Panc1 (cell line): ENCODE data around the gene DAPK2. TPM values are rescaled to one million over a fixed set of nuclear protein-coding genes. Genes with fewer than 3 reads are reported as not detected.

Experiments used
- ATAC-seq: fragments of 200-7000 bp; cut with Tn5 transposase; 2 replicates; pipeline ENCODE4 v1.9.1; 2020; ENCODE audit warnings: mild to moderate bottlenecking, moderate library complexity
- BruUV-seq: library from RNA; stranded (reverse); fragments of 400-500 nt; replicated peaks from 2 replicates; lab custom pipeline; 2021; lab: Mats Ljungman, UMichigan
- CTCF ChIA-PET: fragments of 300-600 bp; sonication (Branson Sonifier 250); formaldehyde crosslinking; loops from one replicate; lab custom pipeline; 2022; ENCODE audit warnings: antibody characterized with exemption; lab: Charles Lee
- POLR2A ChIA-PET: fragments of 300-600 bp; sonication (Branson Sonifier 250); formaldehyde crosslinking; loops from one replicate; lab custom pipeline; 2022; ENCODE audit warnings: antibody characterized with exemption; lab: Charles Lee
- DNase-seq: peaks from one replicate; pipeline ENCODE4 v3.0.0-alpha.2; 2010; ENCODE audit warnings: low read depth, low spot score
- H3K27ac ChIP-seq: 2 replicates; pipeline ENCODE4 v1.5.1; 2011; ENCODE audit warnings: mild to moderate bottlenecking, low read length, inconsistent platforms
- H3K27me3 ChIP-seq: fragments of 200-500 bp; sonication (Bioruptor generic); 2 replicates; pipeline ENCODE4 v1.6.0; 2014; ENCODE audit warnings: low read length, inconsistent platforms; ENCODE audit not compliant: control insufficient read depth, insufficient read depth
- H3K36me3 ChIP-seq: fragments of 200-500 bp; sonication (Bioruptor generic); 2 replicates; pipeline ENCODE4 v1.5.1; 2014; ENCODE audit warnings: inconsistent platforms, mild to moderate bottlenecking, low read length, moderate library complexity; ENCODE audit not compliant: control insufficient read depth, insufficient read depth
- H3K4me1 ChIP-seq: 2 replicates; pipeline ENCODE4 v1.5.1; 2011; ENCODE audit warnings: inconsistent platforms, mild to moderate bottlenecking, low read length, moderate library complexity; ENCODE audit not compliant: control insufficient read depth, insufficient read depth
- H3K4me3 ChIP-seq, 2 experiments: 2 replicates each; pipeline ENCODE4 v1.5.1; 2011 to 2012; ENCODE audit warnings: low read depth in 2 of 2, low read length in 2 of 2, mild to moderate bottlenecking in 2 of 2, inconsistent platforms in 1 of 2, moderate library complexity in 1 of 2
- H3K9me3 ChIP-seq: fragments of 200-500 bp; sonication (Bioruptor generic); 2 replicates; pipeline ENCODE4 v1.5.1; 2014; ENCODE audit warnings: low read depth, mild to moderate bottlenecking, inconsistent platforms, low read length, moderate library complexity; ENCODE audit not compliant: control insufficient read depth, insufficient read depth
- POLR2AphosphoS5 ChIP-seq: IDR thresholded peaks from 2 replicates; pipeline ENCODE4 v1.6.1; 2012; ENCODE audit warnings: mild to moderate bottlenecking, low read depth, low read length, moderate library complexity
- REST ChIP-seq, 2 experiments: IDR thresholded peaks; 2 replicates each; pipeline ENCODE4 v1.6.1; 2011 to 2012; ENCODE audit warnings: low read depth in 2 of 2, control low read depth in 1 of 2, low read length in 1 of 2, mild to moderate bottlenecking in 1 of 2, moderate library complexity in 1 of 2; ENCODE audit not compliant: insufficient read depth in 1 of 2
- SIN3A ChIP-seq: IDR thresholded peaks from 2 replicates; pipeline ENCODE4 v1.6.1; 2012; ENCODE audit warnings: low read depth, mild to moderate bottlenecking, low read length, moderate library complexity, borderline replicate concordance; ENCODE audit not compliant: insufficient read depth
- TCF7L2 ChIP-seq: IDR thresholded peaks from 2 replicates; pipeline ENCODE4 v1.6.1; 2011; ENCODE audit warnings: mild to moderate bottlenecking, low read depth, low read length, inconsistent platforms
- in situ Hi-C: cut with HindIII; loops from 2 replicates; pipeline ENCODE4 v1.10.0; 2016; ENCODE audit warnings: low sequenced_read_pairs, low pct_unique_long_range_greater_than_20kb
- intact Hi-C: fragments of 100-400 bp; cut with micrococcal nuclease; formaldehyde crosslinking; loops from one replicate; pipeline ENCODE4 v1.10.0; 2022; ENCODE audit not compliant: unreplicated experiment
- total RNA-seq: library from RNA; stranded (reverse); gene quantifications from one replicate; pipeline ENCODE4 v1.2.1, GENCODE V29; 2021; ENCODE audit not compliant: unreplicated experiment
- TF ChIP-seq, protein P1 (sequence below): fragments of 450-650 bp; IDR thresholded peaks from 2 replicates; pipeline ENCODE4 v1.5.1; 2017; ENCODE audit warnings: mild to moderate bottlenecking

Gene DAPK2
- total RNA-seq, 1 experiment from 2014 or later = 10.2 TPM

DNA sequence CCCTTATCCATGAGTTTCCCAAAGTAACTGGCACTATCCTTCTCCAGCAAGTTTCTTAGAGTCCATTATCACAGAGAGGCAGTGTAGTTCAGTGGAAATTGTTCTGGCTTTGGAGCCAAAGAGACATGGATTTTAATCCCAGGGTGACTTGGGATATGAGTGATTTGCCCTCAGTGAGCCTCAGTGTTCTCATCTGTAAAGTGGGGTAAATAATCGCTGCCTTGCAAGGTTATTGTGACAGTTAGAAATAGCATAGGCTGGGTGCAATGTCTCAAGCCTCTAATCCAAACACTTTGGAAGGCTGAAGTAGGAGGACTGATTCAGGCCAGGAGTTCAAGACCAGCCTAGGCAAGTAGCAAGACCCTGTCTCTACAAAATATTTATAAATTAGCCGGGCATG lies 30.0 kb downstream of the DAPK2 start:
- CTCF ChIA-PET = no interaction called here
- DNase-seq = no peak
- Histone ChIP-seq H3K4me1 (peaks cover 15% of the 10 kb centered on the region), H3K9me3 (peaks cover 3% of the 10 kb centered on the region; the same call in 1 of the 2 replicates), H3K27me3 (no peaks in the 10 kb centered on the region), H3K4me3 (no peak overlapping the region), H3K27ac (no peak overlapping the region), H3K36me3 (no peaks in the 10 kb centered on the region)
- intact Hi-C loops = no loop called here
- ATAC-seq = no peak
- in situ Hi-C loops = no loop called here
- POLR2A ChIA-PET = no interaction called here
- no TSS peak for BruUV-seq
- TF ChIP-seq, protein P1, sequence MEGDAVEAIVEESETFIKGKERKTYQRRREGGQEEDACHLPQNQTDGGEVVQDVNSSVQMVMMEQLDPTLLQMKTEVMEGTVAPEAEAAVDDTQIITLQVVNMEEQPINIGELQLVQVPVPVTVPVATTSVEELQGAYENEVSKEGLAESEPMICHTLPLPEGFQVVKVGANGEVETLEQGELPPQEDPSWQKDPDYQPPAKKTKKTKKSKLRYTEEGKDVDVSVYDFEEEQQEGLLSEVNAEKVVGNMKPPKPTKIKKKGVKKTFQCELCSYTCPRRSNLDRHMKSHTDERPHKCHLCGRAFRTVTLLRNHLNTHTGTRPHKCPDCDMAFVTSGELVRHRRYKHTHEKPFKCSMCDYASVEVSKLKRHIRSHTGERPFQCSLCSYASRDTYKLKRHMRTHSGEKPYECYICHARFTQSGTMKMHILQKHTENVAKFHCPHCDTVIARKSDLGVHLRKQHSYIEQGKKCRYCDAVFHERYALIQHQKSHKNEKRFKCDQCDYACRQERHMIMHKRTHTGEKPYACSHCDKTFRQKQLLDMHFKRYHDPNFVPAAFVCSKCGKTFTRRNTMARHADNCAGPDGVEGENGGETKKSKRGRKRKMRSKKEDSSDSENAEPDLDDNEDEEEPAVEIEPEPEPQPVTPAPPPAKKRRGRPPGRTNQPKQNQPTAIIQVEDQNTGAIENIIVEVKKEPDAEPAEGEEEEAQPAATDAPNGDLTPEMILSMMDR = no peak
- TF ChIP-seq POLR2AphosphoS5 (no peak), REST (IDR thresholded peaks at IDR 0.05; ENCODE audit: insufficient read depth in 1 of 2, low read depth in 2 of 2, low read length in 1 of 2) (no peak), SIN3A (no peak), TCF7L2 (no peak)

GRCh38 chr15:64014995-64015394 lies 31.3 kb downstream of the DAPK2 start:
- TF ChIP-seq POLR2AphosphoS5 (no peak), TCF7L2 (no peak), SIN3A (no peak)
- TF ChIP-seq, protein P1 = no peak
- no peaks in the 10 kb centered on the region for H3K36me3 ChIP-seq
- ChIA-PET POLR2A (interaction anchor here (0.7 kb wide), 1 partner anchor 1479 kb away, joined by 4 read pairs; no protein-coding TSS in a partner anchor), CTCF (no interaction called here)
- in situ Hi-C loops = no loop called here
- ATAC-seq (no peak), DNase-seq (no peak)
- peaks cover 15% of the 10 kb centered on the region for H3K4me1 ChIP-seq
- intact Hi-C loops = no loop called here
- no peaks in the 10 kb centered on the region for H3K9me3 ChIP-seq
- H3K27me3 ChIP-seq = no peaks in the 10 kb centered on the region
- BruUV-seq = no TSS peak
- H3K27ac ChIP-seq = no peak overlapping the region
- H3K4me3 ChIP-seq = no peak overlapping the region
